ENCODE results near the gene DEFB129.

DEFB129 gene

DNA sequence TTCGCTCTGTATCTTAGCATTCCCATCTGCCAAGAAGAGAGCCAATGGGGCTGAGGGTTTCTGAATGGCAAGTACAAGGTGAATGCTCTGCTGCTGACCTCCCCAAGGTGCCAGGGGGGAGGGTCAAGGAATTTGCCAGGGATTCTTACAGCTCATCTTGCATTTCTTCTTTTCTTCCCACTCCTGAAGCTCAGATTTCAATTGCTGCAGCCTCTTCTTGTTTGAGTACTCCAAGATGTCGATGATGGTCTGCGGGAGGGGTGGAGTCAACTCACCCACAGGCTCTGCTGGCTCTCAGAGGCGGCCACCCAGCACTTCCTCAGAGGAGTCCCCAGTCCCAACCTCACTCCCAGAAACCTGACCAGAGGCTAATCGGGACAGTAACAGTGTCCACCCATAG, 51.1 kb downstream of the DEFB129 start:
- FAIRE-seq: no peak
- TF ChIP-seq POLR2AphosphoS5 (IDR thresholded peaks at IDR 0.05; ENCODE audit: low read depth, low read length): no peak
- no peak for TF ChIP-seq TAF1 (IDR thresholded peaks at IDR 0.05; ENCODE audit: low read depth, low read length)
- no peak for TF ChIP-seq POU2F2 (IDR thresholded peaks at IDR 0.05; ENCODE audit: low read depth, low read length)
- no peak for TF ChIP-seq SPI1 (IDR thresholded peaks at IDR 0.05; ENCODE audit: low read depth, low read length)
- TF ChIP-seq PAX5 (IDR thresholded peaks at IDR 0.05; ENCODE audit: insufficient read depth, low read length, severe bottlenecking): no peak
- no peak for TF ChIP-seq POLR2A (IDR thresholded peaks at IDR 0.05; ENCODE audit: low read depth, low read length)
- DNase-seq (ENCODE audit: insufficient read length, low spot score): no peak

- DNase-seq (ENCODE audit: insufficient read length, low spot score) (no peak), FAIRE-seq (no peak)
- no peak for TF ChIP-seq POU2F2 (IDR thresholded peaks at IDR 0.05; ENCODE audit: low read depth, low read length)
- no peak for TF ChIP-seq SPI1 (IDR thresholded peaks at IDR 0.05; ENCODE audit: low read depth, low read length)
- TF ChIP-seq POLR2A (IDR thresholded peaks at IDR 0.05; ENCODE audit: low read depth, low read length): no peak
- TF ChIP-seq PAX5 (IDR thresholded peaks at IDR 0.05; ENCODE audit: insufficient read depth, low read length, severe bottlenecking): no peak
- no peak for TF ChIP-seq TAF1 (IDR thresholded peaks at IDR 0.05; ENCODE audit: low read depth, low read length)
- TF ChIP-seq POLR2AphosphoS5 (IDR thresholded peaks at IDR 0.05; ENCODE audit: low read depth, low read length): no peak
Observed at GRCh38 chr20:278607-279571, 51.8 kb downstream of the DEFB129 start.
